ENCODE measurements around the gene RGS14.

GRCh38 chr5:177319913-177320588, 37.7 kb upstream of the RGS14 start:
- TF ChIP-seq EZH2phosphoT487 (conservative IDR thresholded peaks at IDR 0.05; ENCODE audit: low read length), result no peak
- no peak for TF ChIP-seq CTCF (IDR thresholded peaks at IDR 0.05; ENCODE audit: insufficient read depth, low read length, poor library complexity, severe bottlenecking)
